Peyer's patch (tissue), 4 donors: ENCODE data around the gene PXDN. TPM values are rescaled to one million over a fixed set of nuclear protein-coding genes. Genes with fewer than 3 reads are reported as not detected.

ENCODE experiments used
- DNase-seq, 3 donors: peaks; one replicate each; pipeline ENCODE4 v3.0.0-alpha.2; 2017 to 2019
- H3K27ac ChIP-seq, 4 donors: fragments of 200-600 bp; sonication (generic); one replicate each; pipeline ENCODE4 v1.5.1; 2016 to 2019
- H3K27me3 ChIP-seq, 2 donors: fragments of 200-600 bp; sonication (generic); one replicate each; pipeline ENCODE4 v1.5.1; 2019
- H3K36me3 ChIP-seq, 3 donors: fragments of 200-600 bp; sonication (generic); one replicate each; pipeline ENCODE4 v1.5.1; 2016 to 2019
- H3K4me1 ChIP-seq, 4 donors: fragments of 200-600 bp; sonication (generic); one replicate each; pipeline ENCODE4 v1.5.1; 2016 to 2019
- H3K4me3 ChIP-seq, 4 donors: fragments of 200-600 bp; sonication (generic); 1 replicate in 3 of 4; 2 replicates in 1 of 4; pipeline ENCODE4 v1.5.1; 2016 to 2019; ENCODE audit warnings: mild to moderate bottlenecking in 1 of 4
- H3K9me3 ChIP-seq, 4 donors: fragments of 200-600 bp; sonication (generic); one replicate each; pipeline ENCODE4 v1.5.1; 2016 to 2019; ENCODE audit warnings: mild to moderate bottlenecking in 1 of 4
- CTCF ChIP-seq, 6 experiments: fragments of 450-650 bp in 4 of 6; fragments of 200-600 bp in 2 of 6; sonication (generic) in 1 of 6; IDR thresholded peaks; one replicate each; pipeline ENCODE4 v1.5.1; 2017 to 2019; ENCODE audit warnings: antibody characterized with exemption in 6 of 6, mild to moderate bottlenecking in 3 of 6, moderate library complexity in 1 of 6
- POLR2A ChIP-seq, 2 donors: fragments of 450-650 bp; IDR thresholded peaks; one replicate each; pipeline ENCODE4 v1.5.1; 2017; ENCODE audit warnings: antibody characterized with exemption in 2 of 2, mild to moderate bottlenecking in 2 of 2, moderate library complexity in 2 of 2
- total RNA-seq, 4 donors: library from RNA; depleted of rRNA; stranded (reverse); fragments of >200 nt; gene quantifications; one replicate each; pipeline ENCODE4 v1.1.0, GENCODE V29; 2016

PXDN gene
- total RNA-seq, 4 donors from 2014 or later: 7.5 to 148 (median 21.0) TPM

DNA sequence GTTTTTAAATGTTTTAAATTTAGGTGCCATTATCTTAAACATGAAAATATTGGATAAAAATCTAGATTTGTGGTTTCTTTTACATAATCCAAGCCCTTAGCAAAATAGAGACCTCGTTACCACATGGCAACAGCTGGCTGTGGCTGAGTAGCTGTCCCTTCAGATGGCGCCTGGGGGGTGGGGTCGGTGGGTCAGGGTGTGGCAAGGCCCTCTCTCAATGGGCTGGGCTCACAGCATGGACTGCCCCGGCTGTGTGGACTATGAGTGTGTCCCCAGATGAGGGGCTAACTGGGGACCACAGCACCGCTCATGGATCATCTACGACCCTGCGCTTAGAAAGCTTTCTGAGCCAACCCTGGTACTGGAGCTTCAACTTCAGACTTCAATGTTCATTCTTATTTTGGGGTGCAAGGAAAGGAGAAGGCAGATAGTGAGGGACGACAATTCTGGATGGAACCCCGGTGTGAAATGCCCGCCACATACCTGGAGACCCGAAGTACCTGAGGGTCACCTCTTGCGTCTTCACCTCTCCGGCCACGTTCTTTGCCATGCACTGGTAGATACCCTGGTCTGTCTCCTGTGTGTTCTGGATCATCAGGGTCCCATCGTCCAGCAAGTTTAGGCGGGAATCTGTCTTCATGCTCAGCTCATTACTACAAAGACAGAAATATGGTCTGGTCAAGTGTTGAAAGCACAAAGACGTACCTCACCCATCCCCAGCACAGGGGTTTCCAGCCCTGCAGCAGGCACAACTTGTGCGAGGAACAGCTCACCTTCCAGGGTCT, 71.0 kb downstream of the PXDN start:
- Histone ChIP-seq H3K4me1 (no peaks in the 10 kb centered on the region), H3K4me3 (no peak overlapping the region), H3K9me3 (no peaks in the 10 kb centered on the region), H3K27ac (no peak overlapping the region), H3K36me3 (peaks cover 0 to 14% (median 0%) of the 10 kb centered on the region in 3 donors), H3K27me3 (no peaks in the 10 kb centered on the region)
- TF ChIP-seq CTCF (IDR thresholded peaks at IDR 0.05) (no peak), POLR2A (IDR thresholded peaks at IDR 0.05) (no peak)
- DNase-seq: no peak

DNA sequence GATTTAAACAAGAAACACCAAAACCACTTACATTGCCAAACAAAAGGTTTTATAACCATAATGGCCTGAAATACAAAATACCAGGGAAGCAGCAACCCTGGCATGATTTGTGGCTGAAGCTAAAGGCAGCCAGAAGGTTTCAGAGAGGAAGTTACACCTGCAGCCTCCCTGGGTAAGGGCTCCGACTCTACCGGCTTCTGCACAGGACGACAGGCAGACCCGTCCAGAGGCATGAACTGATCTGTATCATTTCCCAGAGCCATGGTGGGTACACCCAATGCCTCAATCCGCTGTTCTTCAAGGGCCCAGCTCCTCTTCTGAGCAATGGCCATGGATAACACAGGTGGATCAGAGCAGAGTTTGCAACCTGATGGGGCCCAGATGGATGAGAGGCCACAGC, 71.6 kb downstream of the PXDN start:
- DNase-seq: no peak
- H3K27me3 ChIP-seq: no peaks in the 10 kb centered on the region
- H3K9me3 ChIP-seq: no peaks in the 10 kb centered on the region
- TF ChIP-seq POLR2A (IDR thresholded peaks at IDR 0.05): no peak
- no peak for TF ChIP-seq CTCF (IDR thresholded peaks at IDR 0.05)
- H3K4me3 ChIP-seq: no peak overlapping the region
- peaks cover 0 to 14% (median 0%) of the 10 kb centered on the region in 3 donors for H3K36me3 ChIP-seq
- no peaks in the 10 kb centered on the region for H3K4me1 ChIP-seq
- no peak overlapping the region for H3K27ac ChIP-seq

DNA sequence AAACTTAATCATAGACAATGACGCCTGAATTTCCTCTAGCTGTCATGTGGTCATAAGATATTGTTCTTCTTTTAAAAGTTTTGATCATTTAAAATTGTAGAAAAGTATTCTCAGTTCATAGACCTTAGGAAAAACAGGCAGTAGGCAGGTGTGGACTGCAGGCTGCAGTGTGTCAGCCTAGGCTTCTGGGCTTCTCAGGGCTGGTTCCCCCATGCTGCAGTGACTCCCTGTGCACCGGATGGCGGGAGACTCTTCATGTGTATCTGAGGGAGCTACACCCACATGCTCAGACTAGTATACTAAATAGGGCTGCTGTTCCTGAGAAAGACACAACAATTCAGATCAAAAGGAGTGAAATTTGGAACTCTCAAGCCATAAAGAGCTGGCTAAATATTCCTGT, 72.4 kb downstream of the PXDN start:
- no peak for DNase-seq
- no peaks in the 10 kb centered on the region for H3K4me1 ChIP-seq
- H3K36me3 ChIP-seq: peaks cover 0 to 13% (median 0%) of the 10 kb centered on the region in 3 donors
- no peak overlapping the region for H3K4me3 ChIP-seq
- no peak overlapping the region for H3K27ac ChIP-seq
- H3K27me3 ChIP-seq: no peaks in the 10 kb centered on the region
- no peaks in the 10 kb centered on the region for H3K9me3 ChIP-seq
- TF ChIP-seq POLR2A (IDR thresholded peaks at IDR 0.05) (no peak), CTCF (IDR thresholded peaks at IDR 0.05) (no peak)

- no peaks in the 10 kb centered on the region for H3K4me1 ChIP-seq
- DNase-seq: no peak
- H3K27me3 ChIP-seq: no peaks in the 10 kb centered on the region
- H3K9me3 ChIP-seq: no peaks in the 10 kb centered on the region
- H3K36me3 ChIP-seq: peaks cover 0 to 15% (median 0%) of the 10 kb centered on the region in 3 donors
- H3K4me3 ChIP-seq: no peak overlapping the region
- H3K27ac ChIP-seq: no peak overlapping the region
- TF ChIP-seq POLR2A (IDR thresholded peaks at IDR 0.05): no peak
- TF ChIP-seq CTCF (IDR thresholded peaks at IDR 0.05): no peak
These were observed 73.7 kb downstream of the PXDN start for GRCh38 chr2:1670636-1671035.

- no peaks in the 10 kb centered on the region for H3K27me3 ChIP-seq
- H3K9me3 ChIP-seq: no peaks in the 10 kb centered on the region
- TF ChIP-seq CTCF (IDR thresholded peaks at IDR 0.05) (no peak), POLR2A (IDR thresholded peaks at IDR 0.05) (no peak)
- peaks cover 0 to 29% (median 0%) of the 10 kb centered on the region in 3 donors for H3K36me3 ChIP-seq
- H3K4me3 ChIP-seq: no peak overlapping the region
- H3K4me1 ChIP-seq: no peaks in the 10 kb centered on the region
- DNase-seq: peak in 1 of 3 donors; percentile 28
- H3K27ac ChIP-seq: no peak overlapping the region
These were observed 78.4 kb downstream of the PXDN start for GRCh38 chr2:1665761-1666505.
